ENCODE results near the gene UMAD1.

DNA sequence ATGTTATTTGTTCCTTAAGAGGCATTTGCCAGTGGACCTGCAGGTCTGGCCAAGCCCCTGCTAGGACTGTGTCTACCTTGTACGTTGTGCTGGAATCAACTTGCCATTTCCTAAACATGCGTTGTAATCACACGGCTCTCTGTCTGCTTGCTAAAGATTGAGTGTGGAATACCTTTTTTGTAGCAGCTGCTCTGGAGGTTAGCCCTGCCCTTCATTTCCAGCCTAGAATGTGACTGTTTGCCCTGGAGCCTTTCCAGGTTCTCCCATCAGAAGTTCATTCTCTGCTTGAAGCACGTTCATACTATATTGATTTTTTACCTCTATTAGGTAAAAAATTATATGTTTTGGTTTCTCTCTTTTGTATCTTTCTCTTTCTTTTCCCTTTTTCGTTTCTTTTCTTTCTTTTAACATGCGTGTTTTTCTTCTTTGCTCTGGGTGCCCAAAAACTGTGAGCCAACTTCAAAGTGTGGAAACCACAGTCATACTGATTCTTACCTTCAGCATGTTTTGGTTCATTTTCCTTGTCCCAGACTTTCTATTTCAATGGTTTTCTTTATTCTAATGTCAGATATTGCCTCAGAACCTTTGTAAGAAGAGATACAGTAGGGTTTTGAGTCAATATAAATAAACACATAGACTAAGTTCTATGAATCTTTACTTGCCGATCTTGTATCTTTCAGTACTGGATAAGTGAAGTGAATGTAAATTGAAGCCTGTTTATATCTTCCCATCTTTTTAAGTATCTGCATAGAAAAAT lies 189.7 kb downstream of the UMAD1 start:
- TF ChIP-seq, protein P1, sequence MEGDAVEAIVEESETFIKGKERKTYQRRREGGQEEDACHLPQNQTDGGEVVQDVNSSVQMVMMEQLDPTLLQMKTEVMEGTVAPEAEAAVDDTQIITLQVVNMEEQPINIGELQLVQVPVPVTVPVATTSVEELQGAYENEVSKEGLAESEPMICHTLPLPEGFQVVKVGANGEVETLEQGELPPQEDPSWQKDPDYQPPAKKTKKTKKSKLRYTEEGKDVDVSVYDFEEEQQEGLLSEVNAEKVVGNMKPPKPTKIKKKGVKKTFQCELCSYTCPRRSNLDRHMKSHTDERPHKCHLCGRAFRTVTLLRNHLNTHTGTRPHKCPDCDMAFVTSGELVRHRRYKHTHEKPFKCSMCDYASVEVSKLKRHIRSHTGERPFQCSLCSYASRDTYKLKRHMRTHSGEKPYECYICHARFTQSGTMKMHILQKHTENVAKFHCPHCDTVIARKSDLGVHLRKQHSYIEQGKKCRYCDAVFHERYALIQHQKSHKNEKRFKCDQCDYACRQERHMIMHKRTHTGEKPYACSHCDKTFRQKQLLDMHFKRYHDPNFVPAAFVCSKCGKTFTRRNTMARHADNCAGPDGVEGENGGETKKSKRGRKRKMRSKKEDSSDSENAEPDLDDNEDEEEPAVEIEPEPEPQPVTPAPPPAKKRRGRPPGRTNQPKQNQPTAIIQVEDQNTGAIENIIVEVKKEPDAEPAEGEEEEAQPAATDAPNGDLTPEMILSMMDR (IDR thresholded peaks at IDR 0.05) = no peak
- no peak for TF ChIP-seq POLR2A (IDR thresholded peaks at IDR 0.05)

Measured in heart left ventricle (tissue), 13 donors.